ENCODE measurements around the gene CAMTA1.

Gene CAMTA1

DNA sequence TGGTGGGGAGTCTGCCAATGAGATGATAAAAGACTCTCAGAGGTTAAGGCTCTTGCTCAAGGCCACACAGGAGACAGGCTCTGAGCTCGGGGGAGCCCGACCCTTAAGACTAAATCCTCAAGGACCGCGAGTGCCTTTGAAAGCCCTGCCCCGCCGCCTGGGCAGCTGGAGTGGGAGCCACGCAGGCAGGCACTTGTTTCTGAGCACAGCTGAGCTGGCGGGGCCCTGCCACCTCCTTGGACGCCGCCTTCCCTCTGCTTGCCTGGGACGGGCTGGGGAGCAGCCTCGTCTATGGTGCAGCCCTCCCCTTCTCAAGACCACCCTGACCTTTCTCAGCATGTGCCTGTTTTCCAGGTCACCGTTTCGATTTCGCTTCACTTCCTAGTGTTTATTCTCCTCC lies 169.3 kb downstream of the CAMTA1 start:
- no peak overlapping the region for H3K4me2 ChIP-seq (ENCODE audit: low read depth, low read length)
- H4K20me1 ChIP-seq (ENCODE audit: insufficient read depth, low read length), result no peaks in the 10 kb centered on the region
- no peak for DNase-seq
- H3K9me3 ChIP-seq (replicated peaks; ENCODE audit: insufficient read depth, low read length), result no peaks in the 10 kb centered on the region
- TF ChIP-seq, protein P1, sequence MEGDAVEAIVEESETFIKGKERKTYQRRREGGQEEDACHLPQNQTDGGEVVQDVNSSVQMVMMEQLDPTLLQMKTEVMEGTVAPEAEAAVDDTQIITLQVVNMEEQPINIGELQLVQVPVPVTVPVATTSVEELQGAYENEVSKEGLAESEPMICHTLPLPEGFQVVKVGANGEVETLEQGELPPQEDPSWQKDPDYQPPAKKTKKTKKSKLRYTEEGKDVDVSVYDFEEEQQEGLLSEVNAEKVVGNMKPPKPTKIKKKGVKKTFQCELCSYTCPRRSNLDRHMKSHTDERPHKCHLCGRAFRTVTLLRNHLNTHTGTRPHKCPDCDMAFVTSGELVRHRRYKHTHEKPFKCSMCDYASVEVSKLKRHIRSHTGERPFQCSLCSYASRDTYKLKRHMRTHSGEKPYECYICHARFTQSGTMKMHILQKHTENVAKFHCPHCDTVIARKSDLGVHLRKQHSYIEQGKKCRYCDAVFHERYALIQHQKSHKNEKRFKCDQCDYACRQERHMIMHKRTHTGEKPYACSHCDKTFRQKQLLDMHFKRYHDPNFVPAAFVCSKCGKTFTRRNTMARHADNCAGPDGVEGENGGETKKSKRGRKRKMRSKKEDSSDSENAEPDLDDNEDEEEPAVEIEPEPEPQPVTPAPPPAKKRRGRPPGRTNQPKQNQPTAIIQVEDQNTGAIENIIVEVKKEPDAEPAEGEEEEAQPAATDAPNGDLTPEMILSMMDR (IDR thresholded peaks at IDR 0.05; ENCODE audit: low read length), result no peak
- TF ChIP-seq EZH2phosphoT487 (IDR thresholded peaks at IDR 0.05; ENCODE audit: low read length), result no peak
- no peak for TF ChIP-seq EZH2 (optimal IDR thresholded peaks at IDR 0.05; ENCODE audit: low read depth, low read length)
- H2AFZ ChIP-seq (ENCODE audit: low read length), result no peak overlapping the region
- H3K27me3 ChIP-seq (replicated peaks; ENCODE audit: insufficient read depth, low read length), result no peaks in the 10 kb centered on the region
- no peaks in the 10 kb centered on the region for H3F3A ChIP-seq (ENCODE audit: insufficient read depth, low read length)
- H3K36me3 ChIP-seq (replicated peaks; ENCODE audit: insufficient read depth, low read length), result no peaks in the 10 kb centered on the region
- no peaks in the 10 kb centered on the region for H3K79me2 ChIP-seq (ENCODE audit: low read length)
- no peak overlapping the region for H3K9ac ChIP-seq (ENCODE audit: low read length)
- H3K4me3 ChIP-seq (ENCODE audit: low read length), result no peak overlapping the region
- H3K9me2 ChIP-seq (replicated peaks; ENCODE audit: insufficient read depth, low read length), result no peaks in the 10 kb centered on the region
- no peak overlapping the region for H3K27ac ChIP-seq (ENCODE audit: low read length)
- no peaks in the 10 kb centered on the region for H3K4me1 ChIP-seq (ENCODE audit: low read length)

DNA sequence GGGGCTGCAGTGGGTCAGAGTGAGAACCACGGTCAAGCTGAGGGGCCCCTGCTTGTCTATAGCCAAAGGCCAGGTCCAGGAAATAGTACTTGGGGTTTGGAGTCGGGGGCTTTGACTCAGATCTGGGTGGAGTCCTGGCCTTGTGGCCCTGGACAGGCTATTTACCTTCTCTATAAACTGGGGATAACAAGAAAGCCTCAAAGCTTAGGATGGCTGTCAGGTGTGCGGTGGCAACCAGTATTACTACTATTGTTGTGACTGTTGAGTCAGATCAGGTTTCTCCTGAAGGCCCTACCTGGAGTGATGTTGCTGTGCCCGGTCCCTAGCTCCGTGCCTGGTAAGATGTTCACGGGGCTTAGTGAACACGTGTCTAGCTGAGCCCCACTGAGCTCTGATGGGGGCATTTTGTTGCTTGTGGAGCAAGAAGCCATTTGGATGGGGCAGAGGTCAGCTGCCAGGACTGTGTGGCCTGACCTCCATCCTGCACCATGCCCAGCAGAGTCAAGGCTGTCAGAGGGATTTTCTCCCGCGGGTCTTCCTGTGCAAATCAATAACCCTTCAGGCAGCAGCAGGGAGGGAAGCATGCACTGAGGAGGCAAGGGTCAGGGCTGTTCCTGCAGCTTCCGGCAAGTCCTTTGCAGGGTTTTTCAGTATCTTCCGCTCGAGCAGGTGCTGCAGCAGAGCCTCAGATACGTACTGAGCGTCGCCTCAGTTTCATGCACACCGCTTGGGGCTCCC lies 170.3 kb downstream of the CAMTA1 start:
- no peak overlapping the region for H3K4me2 ChIP-seq (ENCODE audit: low read depth, low read length)
- H3K36me3 ChIP-seq (replicated peaks; ENCODE audit: insufficient read depth, low read length), result no peaks in the 10 kb centered on the region
- H3K9ac ChIP-seq (ENCODE audit: low read length), result no peak overlapping the region
- H3K9me2 ChIP-seq (replicated peaks; ENCODE audit: insufficient read depth, low read length), result no peaks in the 10 kb centered on the region
- H3K27ac ChIP-seq (ENCODE audit: low read length), result no peak overlapping the region
- TF ChIP-seq EZH2 (optimal IDR thresholded peaks at IDR 0.05; ENCODE audit: low read depth, low read length), result no peak
- TF ChIP-seq, protein P1 (IDR thresholded peaks at IDR 0.05; ENCODE audit: low read length), result no peak
- TF ChIP-seq EZH2phosphoT487 (IDR thresholded peaks at IDR 0.05; ENCODE audit: low read length), result no peak
- no peaks in the 10 kb centered on the region for H4K20me1 ChIP-seq (ENCODE audit: insufficient read depth, low read length)
- H3K79me2 ChIP-seq (ENCODE audit: low read length), result no peaks in the 10 kb centered on the region
- H3K4me1 ChIP-seq (ENCODE audit: low read length), result no peaks in the 10 kb centered on the region
- DNase-seq, result no peak
- no peak overlapping the region for H3K4me3 ChIP-seq (ENCODE audit: low read length)
- no peaks in the 10 kb centered on the region for H3K9me3 ChIP-seq (replicated peaks; ENCODE audit: insufficient read depth, low read length)
- no peak overlapping the region for H2AFZ ChIP-seq (ENCODE audit: low read length)
- H3F3A ChIP-seq (ENCODE audit: insufficient read depth, low read length), result no peaks in the 10 kb centered on the region
- H3K27me3 ChIP-seq (replicated peaks; ENCODE audit: insufficient read depth, low read length), result peaks cover 4% of the 10 kb centered on the region; the same call in 1 of the 2 replicates

DNA sequence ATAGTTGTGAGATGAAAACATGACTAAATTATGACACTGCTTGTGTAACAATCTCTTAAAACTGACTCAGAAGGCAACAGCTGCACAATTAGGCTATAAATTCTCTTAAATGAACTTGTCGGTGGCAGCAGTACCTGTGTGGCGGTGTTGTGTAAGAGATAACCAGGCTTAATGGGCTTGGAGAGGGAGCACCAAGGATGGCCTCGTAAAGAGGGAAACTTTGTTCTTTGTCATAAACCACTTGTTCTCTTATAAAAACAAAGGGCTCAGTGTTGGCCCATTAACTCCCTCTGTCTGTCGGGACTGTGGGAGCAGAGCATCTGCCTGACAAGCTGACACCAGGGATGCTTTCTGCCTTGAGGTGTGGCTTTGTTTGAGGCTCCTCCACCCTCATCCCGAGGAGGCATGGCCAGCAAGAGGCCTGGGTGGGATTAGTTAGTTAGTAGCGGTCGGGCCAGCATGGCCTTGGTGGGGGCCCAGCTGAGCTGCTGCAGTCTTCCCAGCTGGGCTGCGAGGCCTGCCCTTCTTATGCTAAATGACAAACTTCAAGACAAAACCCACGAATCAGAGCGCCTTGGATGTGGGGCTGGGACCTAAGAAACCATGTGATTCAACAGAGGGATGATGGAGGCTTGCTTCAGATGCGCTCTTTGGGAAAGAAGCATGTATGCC lies 171.4 kb downstream of the CAMTA1 start:
- H3K9ac ChIP-seq (ENCODE audit: low read length), result no peak overlapping the region
- no peaks in the 10 kb centered on the region for H3K79me2 ChIP-seq (ENCODE audit: low read length)
- TF ChIP-seq, protein P1 (IDR thresholded peaks at IDR 0.05; ENCODE audit: low read length), result no peak
- no peak for TF ChIP-seq EZH2phosphoT487 (IDR thresholded peaks at IDR 0.05; ENCODE audit: low read length)
- TF ChIP-seq EZH2 (optimal IDR thresholded peaks at IDR 0.05; ENCODE audit: low read depth, low read length), result no peak
- no peak overlapping the region for H3K4me3 ChIP-seq (ENCODE audit: low read length)
- H3K9me3 ChIP-seq (replicated peaks; ENCODE audit: insufficient read depth, low read length), result no peaks in the 10 kb centered on the region
- no peaks in the 10 kb centered on the region for H4K20me1 ChIP-seq (ENCODE audit: insufficient read depth, low read length)
- H3F3A ChIP-seq (ENCODE audit: insufficient read depth, low read length), result no peaks in the 10 kb centered on the region
- peaks cover 11% of the 10 kb centered on the region; the same call in 1 of the 2 replicates for H3K27me3 ChIP-seq (replicated peaks; ENCODE audit: insufficient read depth, low read length)
- H3K36me3 ChIP-seq (replicated peaks; ENCODE audit: insufficient read depth, low read length), result no peaks in the 10 kb centered on the region
- H3K4me1 ChIP-seq (ENCODE audit: low read length), result no peaks in the 10 kb centered on the region
- no peak overlapping the region for H2AFZ ChIP-seq (ENCODE audit: low read length)
- H3K4me2 ChIP-seq (ENCODE audit: low read depth, low read length), result no peak overlapping the region
- H3K27ac ChIP-seq (ENCODE audit: low read length), result no peak overlapping the region
- DNase-seq, result no peak
- H3K9me2 ChIP-seq (replicated peaks; ENCODE audit: insufficient read depth, low read length), result no peaks in the 10 kb centered on the region
